Heart right ventricle (tissue), 16 donors: ENCODE results near the gene TFEB. TPM values are rescaled to one million over a fixed set of nuclear protein-coding genes. Genes with fewer than 3 reads are reported as not detected.
A peak's percentile ranks its signal among the peaks of the same experiment; 100 is the strongest.
"Not testable (repeated sequence)": the region's sequence is repeated elsewhere in the genome, so short reads cannot be mapped to it uniquely, and the experiment has no call there.

Experiments used
- ATAC-seq, 8 donors: fragments of 200-7000 bp; cut with Tn5 transposase; one replicate each; pipeline ENCODE4 v1.9.1; 2020; ENCODE audit warnings: mild to moderate bottlenecking in 8 of 8, moderate library complexity in 8 of 8, moderate number of reproducible peaks in 1 of 8
- DNase-seq, 2 donors: peaks; one replicate each; pipeline ENCODE4 v3.0.0-alpha.2; 2020
- H3K27ac ChIP-seq, 10 donors: fragments of 200-600 bp; sonication (generic) in 2 of 10; one replicate each; pipeline versions ENCODE4 v1.5.0 to v1.8.0; 2020 to 2022; ENCODE audit warnings: mild to moderate bottlenecking in 3 of 10
- H3K27me3 ChIP-seq, 7 donors: fragments of 200-600 bp; one replicate each; pipeline ENCODE4 v1.8.0; 2021 to 2022; ENCODE audit warnings: mild to moderate bottlenecking in 2 of 7
- H3K36me3 ChIP-seq, 9 donors: fragments of 200-600 bp; sonication (generic) in 1 of 9; one replicate each; pipeline versions ENCODE4 v1.5.0 to v1.8.0; 2020 to 2022; ENCODE audit warnings: mild to moderate bottlenecking in 2 of 9
- H3K4me1 ChIP-seq, 9 donors: fragments of 200-600 bp; sonication (generic) in 1 of 9; one replicate each; pipeline versions ENCODE4 v1.5.0 to v1.8.0; 2020 to 2022; ENCODE audit warnings: mild to moderate bottlenecking in 4 of 9
- H3K4me3 ChIP-seq, 10 donors: fragments of 200-600 bp; sonication (generic) in 2 of 10; one replicate each; pipeline versions ENCODE4 v1.5.0 to v1.8.0; 2020 to 2022; ENCODE audit warnings: mild to moderate bottlenecking in 7 of 10, moderate library complexity in 2 of 10
- H3K9me3 ChIP-seq, 11 donors: fragments of 200-600 bp in 10 of 11; sonication (generic) in 2 of 11; one replicate each; pipeline versions ENCODE4 v1.5.0 to v1.8.0; 2013 to 2022; ENCODE audit warnings: mild to moderate bottlenecking in 2 of 11, control low read depth in 1 of 11, moderate library complexity in 1 of 11
- CTCF ChIP-seq, 9 donors: fragments of 200-600 bp; sonication (generic) in 2 of 9; IDR thresholded peaks; one replicate each; pipeline versions ENCODE4 v1.5.0 to v1.8.0; 2021 to 2022; ENCODE audit warnings: antibody characterized with exemption in 9 of 9, mild to moderate bottlenecking in 5 of 9, moderate library complexity in 1 of 9
- WGBS, 2 donors: extraction: QIAGEN DNeasy Blood & Tissue Kit; methylation state at CpG; one replicate each; pipeline ENCODE4 v1.1.7; 2013; ENCODE audit warnings: inconsistent platforms in 1 of 2; 5-methylcytosine and 5-hydroxymethylcytosine counted together
- intact Hi-C, 10 donors: fragments of 100-400 bp; cut with DNase I; formaldehyde crosslinking; loops; one replicate each; pipeline versions ENCODE4 v1.11.1 to v1.14.2; 2022
- polyA plus RNA-seq, 2 donors: library from polyadenylated mRNA; stranded (reverse); fragments of 200-250 nt; gene quantifications; one replicate each; pipeline ENCODE4 v1.2.3, GENCODE V29; 2013
- total RNA-seq, 10 donors: library from RNA; stranded (reverse); fragmentation: NEBNext Ultra II Directional in 3 of 10; extraction: Animal tissue kit (Norgen Biotek cat#: 25700) in 3 of 10; gene quantifications; one replicate each; pipeline versions ENCODE4 v1.2.1 to v1.2.4, GENCODE V29; 2021 to 2023
- donor health status: Arrhythmogenic right ventricular cardiomyopathy.
- donor health status: ischemic (EF 13 %, LVEDD 7.1; RV severe dilation, severe dysfunction).
- donor health status: healthy with polysubstance abuse.
- donor health status: DM: no; HTN: yes; CAD: no.
- donor health status: DM: no; HTN: no; CAD: no.
- donor health status: ischemic (EF 25% LVEDD 6.9; RV normal size, moderate dysfunction).
- donor health status: ischemic (EF 25% LVEDD 5.7; RV mildly dilated, moderate dysfunction).
- donor health status: healthy.
- donor health status: DM: yes; HTN: yes; CAD: no.
- donor health status: Ischemic cardiomyopathy.
- donor health status: ischemic (EF 35%, LVEDD 5.7; RV mildly dilated, moderate dysfunction).
- donor health status: nonischemic (EF 11% LVEDD 7.7; RV severe dilation, severe dysfunction).
- donor health status: DM: yes; HTN: yes; CAD: no.
- donor health status: PGD.
- donor health status: ischemic (EF 29% LVEDD 5.4; RV normal size, mild dysfunction).
- donor health status: nonischemic (EF 23%, LVEDD 6.1; RV moderate dilation, normal function).

The TFEB gene
- total and polyA plus RNA-seq, 12 donors, result 29.2 to 52.3 (median 39.6) TPM

DNA sequence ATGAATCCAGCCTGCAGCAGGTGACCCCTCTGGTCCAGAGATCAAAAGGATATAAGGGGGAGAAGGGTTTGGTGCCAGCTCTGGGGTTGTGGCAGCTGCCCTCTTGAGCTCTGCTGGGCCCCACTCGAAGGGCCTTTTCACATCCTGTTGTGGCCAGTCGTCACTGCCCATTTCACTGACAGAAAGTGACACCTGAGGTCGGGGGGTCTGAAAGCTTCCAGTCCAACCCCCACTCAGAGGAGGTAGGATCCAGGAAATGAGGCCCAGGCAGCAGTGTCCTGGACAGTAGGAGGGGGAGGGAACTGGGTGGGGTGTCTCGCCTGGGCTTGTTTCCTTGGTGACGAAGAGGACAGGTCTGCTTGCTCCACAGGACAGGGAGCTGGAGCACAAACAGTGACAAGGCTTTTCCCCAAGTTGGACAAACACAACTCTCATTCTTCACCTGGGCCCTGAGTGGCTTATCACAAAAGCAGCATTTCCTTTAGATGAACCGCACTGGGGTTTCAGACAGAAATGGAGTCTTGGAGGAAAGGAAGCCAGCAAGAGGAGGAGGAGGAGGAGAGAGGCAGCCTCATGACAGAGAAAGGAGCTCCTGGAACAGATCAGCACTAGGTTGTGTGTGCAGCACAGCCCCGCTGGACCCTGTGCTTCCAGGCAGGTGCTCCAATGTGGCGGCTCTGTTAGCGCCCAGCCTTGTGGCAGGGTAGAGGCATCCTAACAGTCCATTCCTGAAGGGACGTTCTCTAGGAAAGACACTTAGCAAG is 33.3 kb upstream of the TFEB start:
- intact Hi-C loops, result no loop called here
- WGBS, 2 donors, result 70 to 75% methylated on average over 10 of the region's 10 CpGs
- TF ChIP-seq CTCF (IDR thresholded peaks at IDR 0.05), result no peak
- peak overlapping the region in 3 of 10 donors; percentile 48 to 85 (median 78) for H3K27ac ChIP-seq
- H3K9me3 ChIP-seq, result no peaks in the 10 kb centered on the region
- H3K4me3 ChIP-seq, result no peak overlapping the region
- no peaks in the 10 kb centered on the region for H3K27me3 ChIP-seq
- no peak for DNase-seq
- H3K4me1 ChIP-seq, result peaks cover 4 to 30% (median 18%) of the 10 kb centered on the region in 9 donors
- H3K36me3 ChIP-seq, result peaks cover 0 to 48% (median 14%) of the 10 kb centered on the region in 9 donors
- no peak for ATAC-seq

DNA sequence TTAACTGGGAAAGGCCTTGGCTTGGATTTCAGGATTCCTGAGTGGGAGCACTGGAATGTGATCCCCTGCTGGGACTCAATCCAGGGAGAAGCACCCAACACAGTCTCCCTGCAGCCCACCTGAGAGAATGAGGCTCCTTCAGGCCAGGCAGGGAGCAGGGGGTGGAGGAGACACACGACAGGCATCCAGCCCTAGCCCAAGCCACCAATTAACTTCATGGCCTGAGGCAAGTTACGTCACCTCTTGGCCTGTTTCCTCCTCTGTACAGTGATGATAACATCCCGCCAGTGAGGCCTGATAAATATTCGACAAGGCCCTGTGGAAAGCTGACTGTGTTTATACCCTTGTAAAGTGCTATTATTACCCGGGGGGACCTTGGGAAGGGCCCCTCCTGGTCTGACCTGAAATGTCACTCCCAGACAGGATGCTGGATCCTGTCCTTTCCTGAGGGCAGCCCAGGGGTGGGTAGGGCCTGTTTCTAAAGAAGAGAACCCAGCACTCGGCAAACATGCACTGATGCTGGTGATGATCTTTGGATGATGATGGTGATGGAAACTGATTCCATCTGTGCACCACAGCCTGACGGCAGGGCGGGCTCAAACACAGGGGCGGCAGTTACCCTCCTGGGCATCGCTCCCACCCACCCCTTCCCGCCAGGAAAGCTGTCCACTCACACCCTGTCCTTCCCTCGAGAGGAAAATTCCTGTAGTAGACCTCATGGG is 31.9 kb upstream of the TFEB start:
- Histone ChIP-seq H3K36me3 (peaks cover 0 to 34% (median 14%) of the 10 kb centered on the region in 9 donors), H3K27me3 (no peaks in the 10 kb centered on the region), H3K9me3 (no peaks in the 10 kb centered on the region), H3K4me1 (peaks cover 4 to 30% (median 18%) of the 10 kb centered on the region in 9 donors), H3K27ac (peak overlapping the region in 9 of 10 donors; percentile 48 to 85 (median 67)), H3K4me3 (no peak overlapping the region)
- 22 to 23% methylated on average over 12 of the region's 12 CpGs for WGBS, 2 donors
- no peak for TF ChIP-seq CTCF (IDR thresholded peaks at IDR 0.05)
- peak; percentile 69 to 94 (median 86) for ATAC-seq
- peak in 1 of 2 donors; percentile 85 for DNase-seq
- intact Hi-C loops, result no loop called here

- H3K4me3 ChIP-seq, H3K9me3 ChIP-seq, H3K27me3 ChIP-seq, DNase-seq, intact Hi-C loops: not testable (repeated sequence)
- 93 to 94% methylated on average over 4 of the region's 4 CpGs for WGBS, 2 donors
- Histone ChIP-seq H3K27ac (peak overlapping the region in 4 of 10 donors; percentile 67 to 85 (median 76)), H3K4me1 (peaks cover 4 to 30% (median 18%) of the 10 kb centered on the region in 9 donors), H3K36me3 (peaks cover 0 to 23% (median 6%) of the 10 kb centered on the region in 9 donors)
- peak in 1 of 8 donors; percentile 20 for ATAC-seq
Measured at GRCh38 chr6:41766043-41766664, 30.7 kb upstream of the TFEB start.

DNA sequence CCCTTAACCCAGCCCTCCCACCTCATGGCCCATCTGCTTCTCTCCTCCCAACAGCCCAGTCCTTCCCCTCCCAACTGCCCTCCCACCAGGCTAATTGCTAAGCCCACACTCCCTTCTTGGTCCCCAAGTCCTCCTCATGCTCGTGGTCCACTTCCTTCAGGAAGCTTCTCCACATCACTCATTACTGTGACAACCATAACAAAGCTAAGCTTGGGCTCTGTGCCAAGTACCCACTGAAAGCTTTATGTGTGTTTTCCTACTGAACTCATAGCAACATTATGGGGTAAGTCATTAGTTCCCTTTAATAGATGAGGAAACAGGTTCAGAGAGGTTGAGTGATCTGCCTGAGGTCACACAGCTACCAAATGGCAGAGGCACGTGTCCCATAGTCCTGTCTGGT is 28.1 kb upstream of the TFEB start:
- H3K9me3 ChIP-seq, result no peaks in the 10 kb centered on the region
- no peaks in the 10 kb centered on the region for H3K36me3 ChIP-seq
- intact Hi-C loops, result no loop called here
- H3K27ac ChIP-seq, result no peak overlapping the region
- ATAC-seq, result no peak
- no peak for TF ChIP-seq CTCF (IDR thresholded peaks at IDR 0.05)
- no peaks in the 10 kb centered on the region for H3K27me3 ChIP-seq
- 45 to 48% methylated on average over 2 of the region's 2 CpGs for WGBS, 2 donors
- DNase-seq, result no peak
- H3K4me3 ChIP-seq, result no peak overlapping the region
- H3K4me1 ChIP-seq, result peaks cover 4 to 23% (median 18%) of the 10 kb centered on the region in 9 donors
